K562 (cell line): Measurements from ENCODE around the gene NUP35. TPM values are rescaled to one million over a fixed set of nuclear protein-coding genes. Genes with fewer than 3 reads are reported as not detected.
A peak's percentile ranks its signal among the peaks of the same experiment; 100 is the strongest.

Source experiments
- ATAC-seq: fragments of 200-7000 bp; cut with Tn5 transposase; 3 replicates; pipeline ENCODE4 v1.9.1; 2020; ENCODE audit warnings: moderate library complexity
- BruUV-seq: library from RNA; stranded (reverse); fragments of 400-500 nt; replicated peaks from 2 replicates; lab custom pipeline; 2021; lab: Mats Ljungman, UMichigan
- CTCF ChIA-PET: fragments of 300-600 bp; formaldehyde crosslinking; extraction: SDS; loops from one replicate; lab custom pipeline; 2021; ENCODE audit warnings: low intra/inter-chr PET ratio; lab: Yijun Ruan, JAX
- POLR2A ChIA-PET: fragments of 300-600, 350-650 bp; sonication (Branson Sonifier 250); formaldehyde crosslinking; extraction: SDS; loops from one replicate; lab custom pipeline; 2021; ENCODE audit warnings: antibody characterized with exemption, inconsistent platforms; lab: Yijun Ruan, JAX
- DNase-seq, 4 experiments: peaks; one replicate each; pipeline versions ENCODE4 v3.0.0 to v3.0.0-alpha.2; 2011 to 2018; ENCODE audit warnings: low spot score in 3 of 4, mixed read lengths in 3 of 4; ENCODE audit errors: extremely low read depth in 1 of 4
- FAIRE-seq: peaks from 2 replicates; lab custom pipeline; 2011; peaks lifted over from hg19 to GRCh38; lab: Jason Lieb, UNC
- H2AFZ ChIP-seq: 2 replicates; pipeline ENCODE4 v1.6.0; 2011; ENCODE audit warnings: low read depth, low read length, control low read depth, inconsistent platforms
- H3K27ac ChIP-seq: fragments of 200-600 bp; 3 replicates; pipeline ENCODE4 v1.8.0; 2011; ENCODE audit warnings: low read depth, mild to moderate bottlenecking, control low read depth, inconsistent platforms, low read length, moderate library complexity, mixed read lengths; ENCODE audit errors: extremely low read depth
- H3K27me3 ChIP-seq, 2 experiments: fragments of 300-600 bp in 1 of 2; 2 replicates in 1 of 2; 3 replicates in 1 of 2; pipeline versions ENCODE4 v1.6.0 to v1.8.0; 2011; ENCODE audit warnings: inconsistent platforms in 2 of 2, low read length in 2 of 2, mild to moderate bottlenecking in 1 of 2, mixed read lengths in 1 of 2, moderate library complexity in 1 of 2; ENCODE audit not compliant: control insufficient read depth in 2 of 2, insufficient read depth in 2 of 2
- H3K36me3 ChIP-seq: fragments of 300-600 bp; 3 replicates; pipeline ENCODE4 v1.8.0; 2011; ENCODE audit warnings: mild to moderate bottlenecking, low read length, inconsistent platforms; ENCODE audit not compliant: control insufficient read depth, insufficient read depth
- H3K4me1 ChIP-seq, 2 experiments: fragments of 200-600 bp in 1 of 2; replicated peaks in 1 of 2; 2 replicates in 1 of 2; 3 replicates in 1 of 2; pipeline versions ENCODE4 v1.5.1 to v1.8.0; 2011; ENCODE audit warnings: inconsistent platforms in 2 of 2, low read length in 2 of 2, mild to moderate bottlenecking in 1 of 2, mixed read lengths in 1 of 2, moderate library complexity in 1 of 2; ENCODE audit not compliant: control insufficient read depth in 2 of 2, insufficient read depth in 2 of 2
- H3K4me2 ChIP-seq: 2 replicates; pipeline ENCODE4 v1.6.1; 2011; ENCODE audit warnings: low read length, control low read depth, inconsistent platforms, mixed read lengths; ENCODE audit not compliant: insufficient read depth
- H3K4me3 ChIP-seq: fragments of 200-600 bp; sonication (generic), shearing (Covaris generic); 2 replicates; pipeline ENCODE4 v1.5.1; 2016; ENCODE audit warnings: control low read depth, inconsistent platforms
- H3K79me2 ChIP-seq: fragments of 200-600 bp; 3 replicates; pipeline ENCODE4 v1.8.0; 2011; ENCODE audit warnings: low read length, inconsistent platforms; ENCODE audit not compliant: control insufficient read depth, insufficient read depth
- H3K9ac ChIP-seq, 2 experiments: 2 replicates each; pipeline versions ENCODE4 v1.6.0 to v1.6.1; 2011; ENCODE audit warnings: low read depth in 2 of 2, low read length in 2 of 2, control low read depth in 1 of 2, inconsistent platforms in 1 of 2, mild to moderate bottlenecking in 1 of 2, mixed read lengths in 1 of 2; ENCODE audit not compliant: insufficient read depth in 1 of 2
- H3K9me1 ChIP-seq: one replicate; pipeline ENCODE4 v1.6.0; 2011; ENCODE audit warnings: inconsistent platforms, mild to moderate bottlenecking, low read length, moderate library complexity; ENCODE audit not compliant: control insufficient read depth, insufficient read depth
- H3K9me3 ChIP-seq: replicated peaks from 2 replicates; pipeline ENCODE4 v1.5.1; 2011; ENCODE audit warnings: low read depth, low read length, inconsistent platforms; ENCODE audit not compliant: control insufficient read depth, insufficient read depth
- H4K20me1 ChIP-seq: replicated peaks from 2 replicates; pipeline ENCODE4 v1.6.1; 2011; ENCODE audit warnings: low read length, inconsistent platforms, mixed read lengths; ENCODE audit not compliant: control insufficient read depth, insufficient read depth
- GATAD2A ChIP-seq: fragments of 450-650 bp; IDR thresholded peaks from 2 replicates; pipeline ENCODE4 v1.6.1; 2017
- MAFF ChIP-seq: IDR thresholded peaks from 2 replicates; pipeline ENCODE4 v1.6.1; 2012; ENCODE audit warnings: low read length, improper control_type of control experiment
- NR2C2 ChIP-seq, 2 experiments: fragments of 200-800 bp in 1 of 2; sonication (Bioruptor generic) in 1 of 2; sonication (generic) in 1 of 2; formaldehyde crosslinking in 1 of 2; IDR thresholded peaks; 2 replicates each; pipeline versions ENCODE4 v1.6.1 to v1.8.0; 2016 to 2022; ENCODE audit warnings: mild to moderate bottlenecking in 1 of 2, missing compliant biosample characterization in 1 of 2, missing genetic modification characterization in 1 of 2, missing genetic modification reagents in 1 of 2
- ZHX1 ChIP-seq: fragments of 150-350 bp; conservative IDR thresholded peaks from 2 replicates; pipeline ENCODE4 v1.6.1; 2014; ENCODE audit warnings: low read length
- ZNF212 ChIP-seq: fragments of 450-650 bp; formaldehyde crosslinking; IDR thresholded peaks from 2 replicates; pipeline ENCODE4 v1.4.0; 2020; ENCODE audit warnings: mild to moderate bottlenecking
- WGBS: fragments of 100-300 bp; shearing (Covaris generic); methylation state at CpG from one replicate; pipeline ENCODE4 v1.1.6; 2016; ENCODE audit warnings: low coverage, mixed read lengths; ENCODE audit not compliant: insufficient coverage; ENCODE audit errors: missing lambda C conversion rate; 5-methylcytosine and 5-hydroxymethylcytosine counted together
- in situ Hi-C: fragments of 300-500 bp; cut with MboI; formaldehyde crosslinking; loops from 4 replicates; pipeline ENCODE4 v1.15.0; 2018; ENCODE audit warnings: inconsistent platforms, mixed read lengths
- intact Hi-C: fragments of 100-400 bp; cut with micrococcal nuclease; formaldehyde crosslinking; loops from 2 replicates; pipeline ENCODE4 v1.14.2; 2022
- polyA plus RNA-seq, 8 experiments: library from polyadenylated mRNA; depleted of rRNA in 4 of 8; stranded (reverse) in 5 of 8; unstranded in 3 of 8; fragments of >200 nt; fragmentation: Nextera tagmentation in 2 of 8; fragmentation: Illumina TruSeq in 1 of 8; extraction: Ambion mirVana in 2 of 8; extraction: Trizol in 1 of 8; gene quantifications; 2 replicates each; pipeline versions ENCODE4 v1.2.1 to v1.2.3, GENCODE V29; 2011 to 2014; ENCODE audit warnings: inconsistent platforms in 1 of 8, missing spikeins in 1 of 8
- total RNA-seq, 7 experiments: library from RNA; depleted of rRNA in 6 of 7; stranded (reverse); fragments of >200 nt in 6 of 7; fragmentation: Illumina TruSeq in 2 of 7; extraction: Trizol in 2 of 7; gene quantifications; 2 replicates each; pipeline versions ENCODE4 v1.2.1 to v1.2.3, GENCODE V29; 2011 to 2021; ENCODE audit warnings: low replicate concordance in 1 of 7
- TF ChIP-seq, protein P1 (sequence below): sonication (generic); formaldehyde crosslinking; IDR thresholded peaks from 2 replicates; pipeline ENCODE4 v1.8.1; 2023; ENCODE audit warnings: missing genetic modification reagents, mild to moderate bottlenecking, borderline replicate concordance
- TF ChIP-seq, protein P2 (sequence below): fragments of 250-450 bp; sonication (Bioruptor Pico); IDR thresholded peaks from 2 replicates; pipeline ENCODE4 v1.4.0; 2020; ENCODE audit warnings: mild to moderate bottlenecking, moderate library complexity

Gene NUP35
- total and polyA plus RNA-seq, 9 of the 15 experiments (the other 6 are each of a cell fraction or from before 2014, with no cell fraction given) = 24.5 to 78.2 (median 51.1) TPM

- DNase-seq (no peak), ATAC-seq (peak; percentile 63), FAIRE-seq (no peak)
- in situ Hi-C loops = no loop called here
- CTCF ChIA-PET = no interaction called here
- H3K36me3 ChIP-seq = no peaks in the 10 kb centered on the region
- WGBS = 52% methylated on average over 4 of the region's 4 CpGs
- no peaks in the 10 kb centered on the region; a peak in 2 of 5 replicates for H3K4me1 ChIP-seq
- intact Hi-C loops = no loop called here
- H3K4me2 ChIP-seq = no peak overlapping the region
- peak overlapping the region; percentile 56 for H2AFZ ChIP-seq
- no peaks in the 10 kb centered on the region for H3K9me3 ChIP-seq
- H3K27ac ChIP-seq = no peak overlapping the region
- H4K20me1 ChIP-seq = no peaks in the 10 kb centered on the region
- no peak overlapping the region for H3K4me3 ChIP-seq
- no peaks in the 10 kb centered on the region for H3K9me1 ChIP-seq
- no peaks in the 10 kb centered on the region for H3K79me2 ChIP-seq
- H3K27me3 ChIP-seq = no peaks in the 10 kb centered on the region
- no TSS peak for BruUV-seq
- POLR2A ChIA-PET = interaction anchor here (0.7 to 0.8 kb wide), 2 partner anchors 92 to 242 kb away, joined by 3 read pairs; no protein-coding TSS in a partner anchor
- no peak overlapping the region for H3K9ac ChIP-seq
- no peak for TF ChIP-seq ZHX1
- peak; percentile 56; the same call in 1 of the 2 replicates for TF ChIP-seq MAFF
- TF ChIP-seq NR2C2 (CRISPR knock-in tag; IDR thresholded peaks at IDR 0.05) = no peak
- no peak for TF ChIP-seq NR2C2 (tag; IDR thresholded peaks at IDR 0.05)
- TF ChIP-seq ZNF212 (CRISPR knock-in tag) = no peak
- TF ChIP-seq, protein P1, sequence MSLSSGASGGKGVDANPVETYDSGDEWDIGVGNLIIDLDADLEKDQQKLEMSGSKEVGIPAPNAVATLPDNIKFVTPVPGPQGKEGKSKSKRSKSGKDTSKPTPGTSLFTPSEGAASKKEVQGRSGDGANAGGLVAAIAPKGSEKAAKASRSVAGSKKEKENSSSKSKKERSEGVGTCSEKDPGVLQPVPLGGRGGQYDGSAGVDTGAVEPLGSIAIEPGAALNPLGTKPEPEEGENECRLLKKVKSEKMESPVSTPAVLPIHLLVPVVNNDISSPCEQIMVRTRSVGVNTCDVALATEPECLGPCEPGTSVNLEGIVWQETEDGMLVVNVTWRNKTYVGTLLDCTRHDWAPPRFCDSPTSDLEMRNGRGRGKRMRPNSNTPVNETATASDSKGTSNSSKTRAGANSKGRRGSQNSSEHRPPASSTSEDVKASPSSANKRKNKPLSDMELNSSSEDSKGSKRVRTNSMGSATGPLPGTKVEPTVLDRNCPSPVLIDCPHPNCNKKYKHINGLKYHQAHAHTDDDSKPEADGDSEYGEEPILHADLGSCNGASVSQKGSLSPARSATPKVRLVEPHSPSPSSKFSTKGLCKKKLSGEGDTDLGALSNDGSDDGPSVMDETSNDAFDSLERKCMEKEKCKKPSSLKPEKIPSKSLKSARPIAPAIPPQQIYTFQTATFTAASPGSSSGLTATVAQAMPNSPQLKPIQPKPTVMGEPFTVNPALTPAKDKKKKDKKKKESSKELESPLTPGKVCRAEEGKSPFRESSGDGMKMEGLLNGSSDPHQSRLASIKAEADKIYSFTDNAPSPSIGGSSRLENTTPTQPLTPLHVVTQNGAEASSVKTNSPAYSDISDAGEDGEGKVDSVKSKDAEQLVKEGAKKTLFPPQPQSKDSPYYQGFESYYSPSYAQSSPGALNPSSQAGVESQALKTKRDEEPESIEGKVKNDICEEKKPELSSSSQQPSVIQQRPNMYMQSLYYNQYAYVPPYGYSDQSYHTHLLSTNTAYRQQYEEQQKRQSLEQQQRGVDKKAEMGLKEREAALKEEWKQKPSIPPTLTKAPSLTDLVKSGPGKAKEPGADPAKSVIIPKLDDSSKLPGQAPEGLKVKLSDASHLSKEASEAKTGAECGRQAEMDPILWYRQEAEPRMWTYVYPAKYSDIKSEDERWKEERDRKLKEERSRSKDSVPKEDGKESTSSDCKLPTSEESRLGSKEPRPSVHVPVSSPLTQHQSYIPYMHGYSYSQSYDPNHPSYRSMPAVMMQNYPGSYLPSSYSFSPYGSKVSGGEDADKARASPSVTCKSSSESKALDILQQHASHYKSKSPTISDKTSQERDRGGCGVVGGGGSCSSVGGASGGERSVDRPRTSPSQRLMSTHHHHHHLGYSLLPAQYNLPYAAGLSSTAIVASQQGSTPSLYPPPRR (CRISPR knock-in tag) = no peak
- no peak for TF ChIP-seq GATAD2A
- TF ChIP-seq, protein P2, sequence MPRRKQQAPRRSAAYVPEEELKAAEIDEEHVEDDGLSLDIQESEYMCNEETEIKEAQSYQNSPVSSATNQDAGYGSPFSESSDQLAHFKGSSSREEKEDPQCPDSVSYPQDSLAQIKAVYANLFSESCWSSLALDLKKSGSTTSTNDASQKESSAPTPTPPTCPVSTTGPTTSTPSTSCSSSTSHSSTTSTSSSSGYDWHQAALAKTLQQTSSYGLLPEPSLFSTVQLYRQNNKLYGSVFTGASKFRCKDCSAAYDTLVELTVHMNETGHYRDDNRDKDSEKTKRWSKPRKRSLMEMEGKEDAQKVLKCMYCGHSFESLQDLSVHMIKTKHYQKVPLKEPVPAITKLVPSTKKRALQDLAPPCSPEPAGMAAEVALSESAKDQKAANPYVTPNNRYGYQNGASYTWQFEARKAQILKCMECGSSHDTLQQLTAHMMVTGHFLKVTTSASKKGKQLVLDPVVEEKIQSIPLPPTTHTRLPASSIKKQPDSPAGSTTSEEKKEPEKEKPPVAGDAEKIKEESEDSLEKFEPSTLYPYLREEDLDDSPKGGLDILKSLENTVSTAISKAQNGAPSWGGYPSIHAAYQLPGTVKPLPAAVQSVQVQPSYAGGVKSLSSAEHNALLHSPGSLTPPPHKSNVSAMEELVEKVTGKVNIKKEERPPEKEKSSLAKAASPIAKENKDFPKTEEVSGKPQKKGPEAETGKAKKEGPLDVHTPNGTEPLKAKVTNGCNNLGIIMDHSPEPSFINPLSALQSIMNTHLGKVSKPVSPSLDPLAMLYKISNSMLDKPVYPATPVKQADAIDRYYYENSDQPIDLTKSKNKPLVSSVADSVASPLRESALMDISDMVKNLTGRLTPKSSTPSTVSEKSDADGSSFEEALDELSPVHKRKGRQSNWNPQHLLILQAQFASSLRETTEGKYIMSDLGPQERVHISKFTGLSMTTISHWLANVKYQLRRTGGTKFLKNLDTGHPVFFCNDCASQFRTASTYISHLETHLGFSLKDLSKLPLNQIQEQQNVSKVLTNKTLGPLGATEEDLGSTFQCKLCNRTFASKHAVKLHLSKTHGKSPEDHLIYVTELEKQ = no peak
Observed at GRCh38 chr2:183105402-183106134, 18.7 kb upstream of the NUP35 start.
